ENCODE measurements around the gene TAPT1.

DNA sequence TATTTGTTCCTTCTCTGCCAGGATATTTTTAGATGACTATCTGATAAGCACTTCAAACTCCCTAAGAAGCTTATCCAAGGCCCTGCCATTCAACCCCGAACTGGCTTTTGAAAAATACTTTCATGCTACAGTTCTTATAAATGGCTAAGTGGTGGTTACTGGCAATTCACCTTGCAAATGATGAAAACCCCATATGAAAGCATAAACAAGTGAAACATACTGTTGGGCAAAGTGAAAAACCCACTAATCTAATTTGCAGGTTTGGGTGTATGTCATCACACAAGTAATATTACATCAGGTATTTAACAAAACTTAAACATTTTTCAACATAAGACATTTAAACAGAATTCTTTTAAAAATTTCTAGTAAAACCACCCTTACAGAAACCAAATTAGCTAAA lies 31.1 kb downstream of the TAPT1 start:
- TF ChIP-seq MEF2A (IDR thresholded peaks at IDR 0.05; ENCODE audit: borderline replicate concordance, low read depth) (no peak), POLR2AphosphoS5 (IDR thresholded peaks at IDR 0.05; ENCODE audit: low read depth, low read length) (no peak), RXRA (IDR thresholded peaks at IDR 0.05; ENCODE audit: borderline replicate concordance, low read depth) (no peak), EZH2phosphoT487 (IDR thresholded peaks at IDR 0.05; ENCODE audit: borderline replicate concordance, low read depth) (no peak), NFIC (IDR thresholded peaks at IDR 0.05; ENCODE audit: borderline replicate concordance) (no peak), EP300 (IDR thresholded peaks at IDR 0.05; ENCODE audit: borderline replicate concordance in 1 of 2, low read depth in 1 of 2, low read length in 1 of 2) (no peak), ELF1 (IDR thresholded peaks at IDR 0.05) (no peak), YY1 (IDR thresholded peaks at IDR 0.05; ENCODE audit: low read depth) (no peak), RFX5 (IDR thresholded peaks at IDR 0.05; ENCODE audit: low read length) (no peak)
- TF ChIP-seq, protein P1, sequence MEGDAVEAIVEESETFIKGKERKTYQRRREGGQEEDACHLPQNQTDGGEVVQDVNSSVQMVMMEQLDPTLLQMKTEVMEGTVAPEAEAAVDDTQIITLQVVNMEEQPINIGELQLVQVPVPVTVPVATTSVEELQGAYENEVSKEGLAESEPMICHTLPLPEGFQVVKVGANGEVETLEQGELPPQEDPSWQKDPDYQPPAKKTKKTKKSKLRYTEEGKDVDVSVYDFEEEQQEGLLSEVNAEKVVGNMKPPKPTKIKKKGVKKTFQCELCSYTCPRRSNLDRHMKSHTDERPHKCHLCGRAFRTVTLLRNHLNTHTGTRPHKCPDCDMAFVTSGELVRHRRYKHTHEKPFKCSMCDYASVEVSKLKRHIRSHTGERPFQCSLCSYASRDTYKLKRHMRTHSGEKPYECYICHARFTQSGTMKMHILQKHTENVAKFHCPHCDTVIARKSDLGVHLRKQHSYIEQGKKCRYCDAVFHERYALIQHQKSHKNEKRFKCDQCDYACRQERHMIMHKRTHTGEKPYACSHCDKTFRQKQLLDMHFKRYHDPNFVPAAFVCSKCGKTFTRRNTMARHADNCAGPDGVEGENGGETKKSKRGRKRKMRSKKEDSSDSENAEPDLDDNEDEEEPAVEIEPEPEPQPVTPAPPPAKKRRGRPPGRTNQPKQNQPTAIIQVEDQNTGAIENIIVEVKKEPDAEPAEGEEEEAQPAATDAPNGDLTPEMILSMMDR (IDR thresholded peaks at IDR 0.05): no peak
- TF ChIP-seq, protein P2, sequence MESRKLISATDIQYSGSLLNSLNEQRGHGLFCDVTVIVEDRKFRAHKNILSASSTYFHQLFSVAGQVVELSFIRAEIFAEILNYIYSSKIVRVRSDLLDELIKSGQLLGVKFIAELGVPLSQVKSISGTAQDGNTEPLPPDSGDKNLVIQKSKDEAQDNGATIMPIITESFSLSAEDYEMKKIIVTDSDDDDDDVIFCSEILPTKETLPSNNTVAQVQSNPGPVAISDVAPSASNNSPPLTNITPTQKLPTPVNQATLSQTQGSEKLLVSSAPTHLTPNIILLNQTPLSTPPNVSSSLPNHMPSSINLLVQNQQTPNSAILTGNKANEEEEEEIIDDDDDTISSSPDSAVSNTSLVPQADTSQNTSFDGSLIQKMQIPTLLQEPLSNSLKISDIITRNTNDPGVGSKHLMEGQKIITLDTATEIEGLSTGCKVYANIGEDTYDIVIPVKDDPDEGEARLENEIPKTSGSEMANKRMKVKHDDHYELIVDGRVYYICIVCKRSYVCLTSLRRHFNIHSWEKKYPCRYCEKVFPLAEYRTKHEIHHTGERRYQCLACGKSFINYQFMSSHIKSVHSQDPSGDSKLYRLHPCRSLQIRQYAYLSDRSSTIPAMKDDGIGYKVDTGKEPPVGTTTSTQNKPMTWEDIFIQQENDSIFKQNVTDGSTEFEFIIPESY (IDR thresholded peaks at IDR 0.05; ENCODE audit: borderline replicate concordance, low read depth): no peak
- TF ChIP-seq, protein P3, sequence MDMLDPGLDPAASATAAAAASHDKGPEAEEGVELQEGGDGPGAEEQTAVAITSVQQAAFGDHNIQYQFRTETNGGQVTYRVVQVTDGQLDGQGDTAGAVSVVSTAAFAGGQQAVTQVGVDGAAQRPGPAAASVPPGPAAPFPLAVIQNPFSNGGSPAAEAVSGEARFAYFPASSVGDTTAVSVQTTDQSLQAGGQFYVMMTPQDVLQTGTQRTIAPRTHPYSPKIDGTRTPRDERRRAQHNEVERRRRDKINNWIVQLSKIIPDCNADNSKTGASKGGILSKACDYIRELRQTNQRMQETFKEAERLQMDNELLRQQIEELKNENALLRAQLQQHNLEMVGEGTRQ (IDR thresholded peaks at IDR 0.05; ENCODE audit: borderline replicate concordance, low read depth, low read length): no peak
